Measurements from ENCODE around the gene USF1.

The USF1 gene

DNA sequence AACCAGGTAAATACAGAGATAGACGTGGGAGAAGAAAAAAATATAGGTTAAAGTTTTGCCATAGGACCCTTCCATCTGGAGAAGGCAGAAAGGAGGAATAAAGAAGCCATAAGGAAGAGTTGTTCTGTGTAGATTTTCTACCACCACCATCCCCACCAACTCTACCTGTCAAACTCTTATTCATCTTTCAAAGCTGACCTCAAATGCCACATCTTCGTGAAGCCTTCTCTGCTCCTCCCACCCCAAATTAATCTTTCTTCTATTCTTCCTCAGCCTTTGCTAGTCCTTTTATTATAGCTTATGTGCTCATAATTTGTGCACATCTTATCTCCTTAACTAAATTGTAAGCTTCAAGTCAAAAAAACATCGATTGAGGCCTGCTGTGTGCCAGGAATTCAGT lies 44.8 kb upstream of the USF1 start:
- Histone ChIP-seq H3F3A (ENCODE audit: low read depth) (no peaks in the 10 kb centered on the region), H3K27me3 (ENCODE audit: insufficient read depth, low read length, poor library complexity, severe bottlenecking) (no peaks in the 10 kb centered on the region)

DNA sequence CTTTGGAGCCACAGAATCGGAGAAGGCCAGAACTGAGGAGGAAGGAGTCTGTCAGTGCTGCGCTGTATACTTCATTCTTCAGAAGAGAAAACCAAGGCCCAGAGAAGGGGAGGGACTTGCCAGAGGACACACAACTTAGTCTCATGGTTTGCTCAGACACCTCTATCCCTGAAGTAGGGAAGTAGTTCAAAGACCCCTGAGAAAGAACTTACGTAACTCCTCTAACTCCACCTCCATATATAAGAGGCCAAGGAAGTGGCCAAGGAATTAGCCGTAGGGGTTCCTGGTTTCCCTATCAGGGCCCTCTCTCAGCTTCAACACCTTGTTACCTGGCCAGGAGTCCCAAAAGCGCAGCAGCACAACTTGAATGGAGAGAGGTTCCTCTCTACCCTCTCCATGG lies 44.2 kb upstream of the USF1 start:
- Histone ChIP-seq H2AFZ (ENCODE audit: low read length) (no peak overlapping the region), H3K4me1 (ENCODE audit: insufficient read depth, low read length, poor library complexity, severe bottlenecking) (no peaks in the 10 kb centered on the region)

More for the DNA sequence above, 44.8 kb upstream of the USF1 start:
- no peak overlapping the region for H3K4me2 ChIP-seq (ENCODE audit: low read depth, low read length, poor library complexity, severe bottlenecking)
- TF ChIP-seq, protein P1, sequence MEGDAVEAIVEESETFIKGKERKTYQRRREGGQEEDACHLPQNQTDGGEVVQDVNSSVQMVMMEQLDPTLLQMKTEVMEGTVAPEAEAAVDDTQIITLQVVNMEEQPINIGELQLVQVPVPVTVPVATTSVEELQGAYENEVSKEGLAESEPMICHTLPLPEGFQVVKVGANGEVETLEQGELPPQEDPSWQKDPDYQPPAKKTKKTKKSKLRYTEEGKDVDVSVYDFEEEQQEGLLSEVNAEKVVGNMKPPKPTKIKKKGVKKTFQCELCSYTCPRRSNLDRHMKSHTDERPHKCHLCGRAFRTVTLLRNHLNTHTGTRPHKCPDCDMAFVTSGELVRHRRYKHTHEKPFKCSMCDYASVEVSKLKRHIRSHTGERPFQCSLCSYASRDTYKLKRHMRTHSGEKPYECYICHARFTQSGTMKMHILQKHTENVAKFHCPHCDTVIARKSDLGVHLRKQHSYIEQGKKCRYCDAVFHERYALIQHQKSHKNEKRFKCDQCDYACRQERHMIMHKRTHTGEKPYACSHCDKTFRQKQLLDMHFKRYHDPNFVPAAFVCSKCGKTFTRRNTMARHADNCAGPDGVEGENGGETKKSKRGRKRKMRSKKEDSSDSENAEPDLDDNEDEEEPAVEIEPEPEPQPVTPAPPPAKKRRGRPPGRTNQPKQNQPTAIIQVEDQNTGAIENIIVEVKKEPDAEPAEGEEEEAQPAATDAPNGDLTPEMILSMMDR (conservative IDR thresholded peaks at IDR 0.05; ENCODE audit: low read length), result no peak
- TF ChIP-seq EZH2phosphoT487 (IDR thresholded peaks at IDR 0.05; ENCODE audit: borderline replicate concordance), result no peak
- no peak overlapping the region for H2AFZ ChIP-seq (ENCODE audit: low read length)
- no peaks in the 10 kb centered on the region for H3K9me2 ChIP-seq (replicated peaks; ENCODE audit: low read depth, low read length)
- no peaks in the 10 kb centered on the region for H3K79me2 ChIP-seq (ENCODE audit: insufficient read depth, low read length)
- H3K4me3 ChIP-seq (ENCODE audit: low read length, poor library complexity, severe bottlenecking), result no peak overlapping the region
- no peaks in the 10 kb centered on the region for H3K36me3 ChIP-seq (ENCODE audit: insufficient read depth, low read length)
- H3K4me1 ChIP-seq (ENCODE audit: insufficient read depth, low read length, poor library complexity, severe bottlenecking), result no peaks in the 10 kb centered on the region
- no peaks in the 10 kb centered on the region for H4K20me1 ChIP-seq (ENCODE audit: insufficient read depth, low read length, poor library complexity, severe bottlenecking)
- no peak overlapping the region for H3K9ac ChIP-seq (ENCODE audit: low read depth, low read length, poor library complexity, severe bottlenecking)
- H3K9me3 ChIP-seq (ENCODE audit: insufficient read depth, low read depth, low read length), result no peaks in the 10 kb centered on the region

DNA sequence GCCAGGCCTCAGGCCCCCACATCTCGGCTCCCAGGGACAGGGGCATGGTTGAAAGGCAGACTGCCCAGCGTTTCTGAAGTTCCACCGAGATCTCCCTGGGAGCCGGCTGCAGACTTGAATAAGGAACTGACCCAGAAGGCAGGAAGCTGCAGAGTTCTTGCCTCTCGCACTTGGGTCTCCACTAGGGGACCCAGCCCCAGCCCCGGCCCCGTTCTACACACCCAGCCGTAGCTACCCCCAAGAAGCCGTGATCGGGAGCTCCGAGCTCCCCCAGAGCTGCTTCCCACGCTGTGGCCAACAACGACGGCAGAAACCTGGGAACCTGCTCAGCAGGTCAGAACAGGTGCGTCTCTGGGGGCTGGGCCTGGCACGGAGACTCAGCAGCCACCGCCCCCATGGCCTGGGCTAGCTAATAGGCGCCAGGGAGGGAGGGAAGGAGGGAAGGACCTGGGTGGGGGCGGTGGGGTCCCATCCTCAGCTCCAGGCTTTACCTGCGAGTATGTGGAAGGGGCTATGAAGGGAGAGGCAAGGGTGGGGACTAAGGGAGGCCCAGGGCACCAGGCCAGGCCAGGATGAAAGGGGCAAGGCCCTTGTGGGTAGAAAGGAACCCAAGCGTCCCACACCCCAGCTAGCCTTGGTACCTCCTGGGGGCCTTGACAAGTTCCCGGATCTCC lies 43.6 kb upstream of the USF1 start, which contains the start of gene NECTIN4:
TSS of gene NECTIN4 (minus strand) at position 308 of the 674 bp plus-strand sequence. CDS start at position 46, 262 bp downstream.
- H3K4me1 ChIP-seq (ENCODE audit: insufficient read depth, low read length, poor library complexity, severe bottlenecking), result no peaks in the 10 kb centered on the region
- H2AFZ ChIP-seq (ENCODE audit: low read length), result no peak within 1 kb of the TSS
- no peaks in the 10 kb centered on the region for H3K27me3 ChIP-seq (ENCODE audit: insufficient read depth, low read length, poor library complexity, severe bottlenecking)
- TF ChIP-seq, protein P1 (conservative IDR thresholded peaks at IDR 0.05; ENCODE audit: low read length), result no peak
- TF ChIP-seq EZH2phosphoT487 (IDR thresholded peaks at IDR 0.05; ENCODE audit: borderline replicate concordance), result no peak
- H3K4me3 ChIP-seq (ENCODE audit: low read length, poor library complexity, severe bottlenecking), result no peak within 1 kb of the TSS
- no peaks in the 10 kb centered on the region for H3K79me2 ChIP-seq (ENCODE audit: insufficient read depth, low read length)
- no peaks in the 10 kb centered on the region for H3K36me3 ChIP-seq (ENCODE audit: insufficient read depth, low read length)
- H4K20me1 ChIP-seq (ENCODE audit: insufficient read depth, low read length, poor library complexity, severe bottlenecking), result no peaks in the 10 kb centered on the region
- no peak within 1 kb of the TSS for H3K4me2 ChIP-seq (ENCODE audit: low read depth, low read length, poor library complexity, severe bottlenecking)
- no peak within 1 kb of the TSS for H3K9ac ChIP-seq (ENCODE audit: low read depth, low read length, poor library complexity, severe bottlenecking)
- no peaks in the 10 kb centered on the region for H3K9me3 ChIP-seq (ENCODE audit: insufficient read depth, low read depth, low read length)
- no peaks in the 10 kb centered on the region for H3F3A ChIP-seq (ENCODE audit: low read depth)
- H3K9me2 ChIP-seq (replicated peaks; ENCODE audit: low read depth, low read length), result no peaks in the 10 kb centered on the region

More for the DNA sequence above, 44.2 kb upstream of the USF1 start:
- no peak overlapping the region for H3K4me2 ChIP-seq (ENCODE audit: low read depth, low read length, poor library complexity, severe bottlenecking)
- no peak overlapping the region for H3K9ac ChIP-seq (ENCODE audit: low read depth, low read length, poor library complexity, severe bottlenecking)
- H3F3A ChIP-seq (ENCODE audit: low read depth), result no peaks in the 10 kb centered on the region
- H3K27me3 ChIP-seq (ENCODE audit: insufficient read depth, low read length, poor library complexity, severe bottlenecking), result no peaks in the 10 kb centered on the region
- TF ChIP-seq, protein P1 (conservative IDR thresholded peaks at IDR 0.05; ENCODE audit: low read length), result no peak
- no peak for TF ChIP-seq EZH2phosphoT487 (IDR thresholded peaks at IDR 0.05; ENCODE audit: borderline replicate concordance)
- no peaks in the 10 kb centered on the region for H3K9me3 ChIP-seq (ENCODE audit: insufficient read depth, low read depth, low read length)
- no peaks in the 10 kb centered on the region for H3K79me2 ChIP-seq (ENCODE audit: insufficient read depth, low read length)
- no peak overlapping the region for H3K4me3 ChIP-seq (ENCODE audit: low read length, poor library complexity, severe bottlenecking)
- no peaks in the 10 kb centered on the region for H3K9me2 ChIP-seq (replicated peaks; ENCODE audit: low read depth, low read length)
- H3K36me3 ChIP-seq (ENCODE audit: insufficient read depth, low read length), result no peaks in the 10 kb centered on the region
- H4K20me1 ChIP-seq (ENCODE audit: insufficient read depth, low read length, poor library complexity, severe bottlenecking), result no peaks in the 10 kb centered on the region

Data from Loucy (cell line).